SK-N-MC (cell line): Measurements from ENCODE around the gene INPP5J.

ENCODE experiments used
- EZH2 ChIP-seq: fragments of 200-600 bp; sonication (generic); IDR thresholded peaks from one replicate; pipeline ENCODE4 v1.6.1; 2017; ENCODE audit warnings: antibody characterized with exemption
- FOXP2 ChIP-seq: optimal IDR thresholded peaks from 2 replicates; pipeline ENCODE3; 2011; ENCODE audit warnings: mild to moderate bottlenecking, moderate library complexity; ENCODE audit not compliant: insufficient read depth; ENCODE audit errors: extremely low read length, control extremely low read depth

- TF ChIP-seq EZH2 (no peak), FOXP2 (no peak)
Observed at GRCh38 chr22:31124290-31124689, 1.5 kb downstream of the INPP5J start.
